ENCODE results near the gene TRPM2.

DNA sequence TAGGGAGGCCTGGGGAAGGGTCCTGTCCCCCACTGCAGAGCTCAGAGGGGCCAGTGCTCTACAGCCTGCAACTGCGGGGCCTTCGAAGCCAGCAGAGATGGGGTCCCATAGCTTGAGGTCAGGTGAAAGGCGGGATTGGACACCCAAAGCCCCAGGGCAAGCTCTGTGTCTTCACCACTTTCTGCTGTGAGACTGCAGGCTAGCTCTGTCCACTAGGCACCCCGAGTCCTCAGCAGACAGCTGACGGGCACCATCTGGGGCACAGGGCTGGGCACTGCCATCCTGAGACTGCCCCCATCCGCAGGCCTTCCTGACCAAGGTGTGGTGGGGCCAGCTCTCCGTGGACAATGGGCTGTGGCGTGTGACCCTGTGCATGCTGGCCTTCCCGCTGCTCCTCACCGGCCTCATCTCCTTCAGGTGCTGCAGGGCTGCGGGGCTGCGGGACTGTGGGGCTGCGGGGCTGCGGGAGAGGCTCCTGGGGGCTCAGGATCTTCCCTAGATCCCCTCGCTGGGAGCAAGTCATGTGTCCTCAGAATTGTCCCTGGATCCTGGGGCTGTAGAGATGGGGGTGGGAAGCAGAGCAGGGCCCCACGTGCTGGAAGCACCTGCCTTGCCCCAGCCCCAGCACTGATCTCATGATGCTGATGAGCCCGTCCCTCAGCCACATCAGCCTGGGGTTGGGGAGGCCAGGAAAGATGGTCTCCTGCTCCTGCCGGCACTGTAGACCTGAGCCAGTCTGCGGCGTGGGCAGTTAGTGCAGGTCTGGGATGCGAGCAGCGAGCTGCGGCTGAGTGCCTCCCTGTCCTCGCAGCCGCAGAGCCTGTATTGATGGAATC is 46.8 kb downstream of the TRPM2 start:
- TF ChIP-seq, protein P1, sequence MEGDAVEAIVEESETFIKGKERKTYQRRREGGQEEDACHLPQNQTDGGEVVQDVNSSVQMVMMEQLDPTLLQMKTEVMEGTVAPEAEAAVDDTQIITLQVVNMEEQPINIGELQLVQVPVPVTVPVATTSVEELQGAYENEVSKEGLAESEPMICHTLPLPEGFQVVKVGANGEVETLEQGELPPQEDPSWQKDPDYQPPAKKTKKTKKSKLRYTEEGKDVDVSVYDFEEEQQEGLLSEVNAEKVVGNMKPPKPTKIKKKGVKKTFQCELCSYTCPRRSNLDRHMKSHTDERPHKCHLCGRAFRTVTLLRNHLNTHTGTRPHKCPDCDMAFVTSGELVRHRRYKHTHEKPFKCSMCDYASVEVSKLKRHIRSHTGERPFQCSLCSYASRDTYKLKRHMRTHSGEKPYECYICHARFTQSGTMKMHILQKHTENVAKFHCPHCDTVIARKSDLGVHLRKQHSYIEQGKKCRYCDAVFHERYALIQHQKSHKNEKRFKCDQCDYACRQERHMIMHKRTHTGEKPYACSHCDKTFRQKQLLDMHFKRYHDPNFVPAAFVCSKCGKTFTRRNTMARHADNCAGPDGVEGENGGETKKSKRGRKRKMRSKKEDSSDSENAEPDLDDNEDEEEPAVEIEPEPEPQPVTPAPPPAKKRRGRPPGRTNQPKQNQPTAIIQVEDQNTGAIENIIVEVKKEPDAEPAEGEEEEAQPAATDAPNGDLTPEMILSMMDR (IDR thresholded peaks at IDR 0.05), result no peak
- TF ChIP-seq POLR2A (IDR thresholded peaks at IDR 0.05) (no peak), POLR2AphosphoS5 (IDR thresholded peaks at IDR 0.05) (no peak)

All from prostate gland (tissue), 2 donors.